Measurements from ENCODE around the gene CTSC.
"Not testable (repeated sequence)": the region's sequence is repeated elsewhere in the genome, so short reads cannot be mapped to it uniquely, and the experiment has no call there.

CTSC gene

DNA sequence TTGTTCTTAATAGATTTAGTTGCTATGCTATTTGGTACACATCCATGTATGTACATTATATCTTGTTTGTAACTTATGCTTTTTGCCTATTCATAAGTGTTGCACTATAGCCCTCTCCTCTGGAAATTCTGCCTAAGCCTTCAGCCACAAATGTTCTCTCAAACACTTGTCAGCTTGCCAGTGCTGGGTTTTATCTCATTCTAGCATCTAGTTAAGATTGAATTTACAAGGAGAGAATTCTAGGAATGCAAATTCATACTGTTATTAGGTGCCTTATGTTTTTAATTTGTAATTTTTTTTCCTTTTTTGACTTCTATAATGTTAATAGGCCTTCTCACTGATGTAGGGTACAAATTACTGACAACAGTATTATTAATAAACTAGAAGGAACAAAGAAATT is 14.6 kb upstream of the CTSC start:
- DNase-seq (ENCODE audit: low read depth): no peak

DNA sequence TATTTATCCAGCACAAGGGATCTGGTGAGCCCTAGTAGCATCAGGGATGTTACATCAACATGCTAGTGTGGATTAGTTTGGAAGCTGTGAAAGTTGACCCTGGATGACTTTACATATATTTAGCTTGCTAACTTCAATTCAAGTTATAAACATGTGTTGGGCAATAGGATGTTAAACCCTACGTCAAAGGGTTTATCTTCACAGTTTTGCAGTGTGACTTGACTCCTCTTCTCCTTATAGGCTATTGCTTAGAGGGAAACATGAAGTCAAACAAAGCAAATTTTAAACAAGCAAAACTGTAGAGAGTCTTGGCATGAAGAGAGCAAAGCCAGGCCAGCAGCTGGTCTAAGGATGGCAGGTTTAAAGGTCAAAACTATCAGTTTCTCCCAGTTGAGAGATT is 11.3 kb upstream of the CTSC start:
- DNase-seq (ENCODE audit: low read depth): no peak

DNA sequence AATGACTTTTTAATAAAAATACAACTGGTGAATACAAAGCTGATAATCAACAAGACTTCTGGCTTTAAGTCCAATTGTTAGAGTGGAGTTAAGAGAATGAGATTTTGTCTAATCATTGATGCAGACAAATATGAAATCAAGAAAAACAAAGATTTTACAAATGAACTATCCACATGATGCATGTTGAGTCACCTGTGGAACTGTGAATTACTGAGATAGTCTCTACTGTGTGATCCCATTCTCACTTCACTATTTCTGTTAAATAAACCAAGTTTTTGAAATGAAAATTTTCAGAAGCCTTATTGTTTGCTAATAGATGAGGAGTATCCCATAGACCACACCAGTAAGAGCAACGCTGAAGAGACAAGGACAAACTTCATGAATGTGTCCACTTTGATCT is 8.4 kb upstream of the CTSC start:
- no peak for DNase-seq (ENCODE audit: low read depth)

DNA sequence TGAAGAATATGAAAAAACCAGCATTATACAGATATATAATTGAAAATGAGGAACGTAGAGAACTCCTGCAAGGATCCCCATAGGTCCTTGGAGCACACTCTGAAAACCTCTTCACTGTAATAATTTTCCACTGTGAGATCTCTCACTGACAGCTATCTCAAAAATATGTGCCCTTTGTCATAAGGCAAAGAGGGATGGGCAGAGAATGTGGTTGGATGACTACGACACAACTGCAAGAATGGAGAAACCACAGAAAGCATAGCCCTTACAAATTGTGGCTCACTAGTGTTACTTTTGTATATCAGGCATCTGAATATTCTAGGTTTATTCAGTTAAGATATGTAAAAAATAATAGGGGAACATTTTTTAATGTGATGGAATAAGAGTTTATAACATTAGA is 7.9 kb upstream of the CTSC start:
- DNase-seq (ENCODE audit: low read depth): no peak

GRCh38 chr11:88344869-88345268 is 7.3 kb upstream of the CTSC start:
- no peak for DNase-seq (ENCODE audit: low read depth)

GRCh38 chr11:88341522-88342251 is 4.2 kb upstream of the CTSC start:
- DNase-seq (ENCODE audit: low read depth): no peak

DNA sequence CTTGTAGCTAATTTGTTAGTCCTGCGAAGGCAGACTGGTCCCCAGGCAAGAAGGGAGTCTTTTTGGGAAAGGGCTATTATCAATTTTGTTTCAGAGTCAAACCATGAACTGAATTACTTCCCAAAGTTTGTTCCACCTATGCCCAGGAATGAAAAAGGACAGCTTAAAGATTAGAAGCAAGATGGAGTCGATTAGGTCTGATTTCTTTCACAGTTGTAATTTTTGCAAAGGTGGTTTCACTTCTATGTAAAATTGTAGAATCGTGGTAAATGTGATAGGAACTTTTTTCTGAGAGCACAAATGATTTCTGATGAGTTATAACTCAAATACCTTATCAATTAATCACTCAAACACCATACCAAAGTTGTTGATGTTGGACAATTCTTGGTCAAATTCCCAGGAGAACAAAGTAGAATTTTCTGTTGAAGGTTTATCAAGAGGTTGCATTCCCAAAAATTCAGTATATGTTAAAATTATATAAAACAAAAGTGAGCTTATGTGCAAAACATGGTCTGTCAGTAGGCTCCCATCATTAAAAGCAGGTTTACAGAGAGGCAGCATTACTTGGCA is 2.9 kb upstream of the CTSC start:
- DNase-seq (ENCODE audit: low read depth): no peak

GRCh38 chr11:88337987-88338668 is 592 bp upstream of the CTSC start:
- DNase-seq (ENCODE audit: low read depth): no peak

DNA sequence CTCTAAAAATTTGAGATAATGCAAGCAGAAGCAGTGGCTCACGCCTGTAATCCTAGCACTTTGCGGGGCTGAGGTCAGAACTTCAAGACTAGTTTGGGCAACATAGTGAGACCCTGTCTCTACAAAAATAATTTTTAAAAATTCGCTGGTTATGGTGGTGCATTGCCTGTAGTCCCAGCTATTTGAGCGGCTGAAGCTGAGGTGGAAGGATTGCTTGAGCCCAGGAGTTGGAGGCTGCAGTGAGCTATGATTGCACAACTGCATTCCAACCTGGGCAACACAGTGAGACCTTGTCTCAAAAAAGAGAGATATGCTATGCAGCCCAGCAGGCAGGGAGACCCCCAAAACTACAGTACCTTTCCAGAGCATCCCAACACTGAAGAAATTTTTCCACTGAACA is 2.3 kb downstream of the CTSC start:
- DNase-seq (ENCODE audit: low read depth): no peak

- no peak for DNase-seq (ENCODE audit: low read depth)
Measured at GRCh38 chr11:88333862-88334261, 3.7 kb downstream of the CTSC start.

- DNase-seq (ENCODE audit: low read depth): no peak
Measured at GRCh38 chr11:88332851-88333250, 4.7 kb downstream of the CTSC start.

GRCh38 chr11:88330826-88331428 is 6.6 kb downstream of the CTSC start:
- no peak for DNase-seq (ENCODE audit: low read depth)

- no peak for DNase-seq (ENCODE audit: low read depth)
Measured at GRCh38 chr11:88329563-88330250, 7.8 kb downstream of the CTSC start.

- DNase-seq (ENCODE audit: low read depth): no peak
Measured at GRCh38 chr11:88327462-88328143, 9.9 kb downstream of the CTSC start.

DNA sequence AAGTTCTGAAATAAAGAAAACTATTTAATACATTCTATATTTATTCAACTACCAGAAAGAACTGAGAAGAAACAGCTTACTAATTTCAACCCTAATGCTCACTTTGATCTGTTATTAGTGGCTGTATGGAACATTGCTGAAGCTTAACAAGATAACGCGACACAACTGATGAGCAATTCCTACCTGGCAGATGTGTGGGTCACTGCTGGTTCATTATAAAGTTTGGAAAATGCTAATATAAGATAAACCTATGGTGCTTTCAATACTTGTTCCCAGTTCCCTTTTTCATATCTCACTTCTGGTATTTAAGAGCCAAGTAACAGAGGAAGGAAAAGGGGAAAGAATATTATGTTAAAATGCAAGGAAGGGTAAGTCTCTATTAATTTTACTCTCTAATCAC is 10.5 kb downstream of the CTSC start:
- DNase-seq (ENCODE audit: low read depth): no peak

DNA sequence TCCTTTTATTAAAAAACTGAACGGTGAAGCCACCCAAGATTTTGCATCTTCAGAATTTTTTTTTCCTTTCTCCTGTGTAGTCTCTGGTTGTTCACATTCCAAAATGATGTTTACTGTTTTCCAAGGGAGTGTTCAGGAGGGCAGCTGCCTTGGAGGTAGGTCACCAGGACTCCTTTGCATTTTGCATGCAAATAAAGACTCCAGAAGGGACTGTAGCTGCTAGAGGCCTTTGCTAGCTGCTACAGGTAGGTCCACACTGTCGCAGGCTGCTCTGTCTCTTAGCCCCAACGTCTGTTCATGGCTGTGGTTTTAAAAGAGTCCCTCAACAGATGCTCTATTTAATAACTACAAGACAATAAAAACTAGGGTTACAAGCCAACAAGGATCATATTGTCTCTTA is 11.4 kb downstream of the CTSC start:
- DNase-seq (ENCODE audit: low read depth): no peak

GRCh38 chr11:88324562-88325345 is 12.8 kb downstream of the CTSC start:
- no peak for DNase-seq (ENCODE audit: low read depth)

- not testable (repeated sequence) for DNase-seq (ENCODE audit: low read depth)
Measured at GRCh38 chr11:88322881-88323280, 14.7 kb downstream of the CTSC start.

DNA sequence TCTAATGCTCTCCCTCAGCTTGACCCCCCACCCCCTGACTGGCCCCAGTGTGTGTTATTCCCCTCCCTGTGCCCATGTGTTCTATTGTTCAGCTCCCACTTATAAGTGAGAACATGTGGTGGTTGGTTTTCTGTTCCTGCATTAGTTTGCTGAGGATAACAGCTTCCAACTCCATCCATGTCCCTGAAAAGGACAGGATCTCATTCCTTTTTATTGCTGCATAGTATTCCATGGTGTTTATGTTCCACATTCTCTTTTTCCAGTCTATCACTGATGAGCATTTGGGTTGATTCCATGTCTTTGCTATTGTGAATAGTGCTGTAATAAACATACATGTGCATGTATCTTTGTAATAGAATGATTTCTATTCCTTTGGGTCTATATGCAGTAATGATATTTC is 16.1 kb downstream of the CTSC start:
- DNase-seq (ENCODE audit: low read depth): not testable (repeated sequence)

DNA sequence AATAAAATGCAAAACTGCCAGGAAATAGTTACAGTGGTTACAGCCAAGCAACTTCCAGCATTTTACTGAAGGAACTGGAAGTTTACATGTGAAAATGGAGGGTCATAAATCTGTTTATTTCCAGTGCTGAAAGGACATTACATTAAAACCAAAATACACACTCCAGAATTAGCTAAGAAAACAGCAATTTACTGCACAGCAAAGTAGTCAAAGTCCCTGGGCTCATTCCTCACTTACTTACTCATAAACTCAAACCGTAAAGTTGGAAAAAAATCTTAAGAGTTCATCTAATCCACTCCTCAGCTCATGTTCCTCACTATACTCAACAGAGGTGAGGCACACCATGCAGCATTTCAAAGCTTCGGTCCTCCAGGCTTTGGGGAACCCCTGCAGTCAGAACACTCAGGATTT is 17.4 kb downstream of the CTSC start:
- DNase-seq (ENCODE audit: low read depth): no peak

GRCh38 chr11:88318017-88318416 is 19.5 kb downstream of the CTSC start:
- DNase-seq (ENCODE audit: low read depth): no peak

All from stimulated activated CD8-positive, alpha-beta memory T cell treated with anti-CD3 and anti-CD28 coated beads, Interleukin-15, amount 100 ng/mL, for 24 hours (primary cell).